T-helper 17 cell (primary cell): ENCODE measurements around the gene KY. TPM values are rescaled to one million over a fixed set of nuclear protein-coding genes. Genes with fewer than 3 reads are reported as not detected.
"Not testable (repeated sequence)": the region's sequence is repeated elsewhere in the genome, so short reads cannot be mapped to it uniquely, and the experiment has no call there.

ENCODE experiments used
- ATAC-seq: fragments of 150-1000 bp; cut with Tn5 transposase; 2 replicates; pipeline ENCODE4 v1.10.0; 2021; ENCODE audit warnings: mild to moderate bottlenecking, moderate library complexity
- DNase-seq, 3 donors: peaks; one replicate each; pipeline versions ENCODE4 v3.0.0 to v3.0.0-alpha.2; 2020 to 2021
- H3K9me3 ChIP-seq: one replicate; pipeline ENCODE4 v1.7.0; 2013; ENCODE audit warnings: low read length, mild to moderate bottlenecking; ENCODE audit not compliant: control insufficient read depth, poor library complexity, severe bottlenecking
- H3K27ac Mint-ChIP-seq: one replicate; pipeline ENCODE4 v1.8.0; 2022; ENCODE audit warnings: mild to moderate bottlenecking, moderate library complexity, mixed read lengths
- H3K27me3 Mint-ChIP-seq: one replicate; pipeline ENCODE4 v1.8.0; 2022; ENCODE audit warnings: mixed read lengths
- H3K36me3 Mint-ChIP-seq: one replicate; pipeline ENCODE4 v1.8.0; 2022; ENCODE audit warnings: low read depth, mixed read lengths
- H3K4me1 Mint-ChIP-seq: one replicate; pipeline ENCODE4 v1.8.0; 2022; ENCODE audit warnings: mild to moderate bottlenecking, mixed read lengths
- H3K4me3 Mint-ChIP-seq: one replicate; pipeline ENCODE4 v1.8.0; 2022; ENCODE audit warnings: mild to moderate bottlenecking, moderate library complexity, mixed read lengths
- total RNA-seq, 4 donors: library from RNA in 2 of 4; stranded (reverse) in 2 of 4; gene quantifications; one replicate each; pipeline ENCODE4 v1.2.3 and lab custom pipeline; 2022 to 2026

The KY gene
- total RNA-seq, 2 donors from 2014 or later, result not detected

- Mint-ChIP-seq H3K4me1 (peaks cover 2% of the 10 kb centered on the region), H3K36me3 (no peaks in the 10 kb centered on the region), H3K4me3 (no peak overlapping the region), H3K27me3 (peaks cover 15% of the 10 kb centered on the region), H3K27ac (no peak overlapping the region)
- no peaks in the 10 kb centered on the region for H3K9me3 ChIP-seq
- DNase-seq, result no peak
- ATAC-seq, result no peak
These were observed 58.0 kb downstream of the KY start for GRCh38 chr3:134592806-134593205.

- Mint-ChIP-seq H3K27ac (no peak overlapping the region), H3K27me3 (peaks cover 6% of the 10 kb centered on the region), H3K36me3 (no peaks in the 10 kb centered on the region), H3K4me1 (no peaks in the 10 kb centered on the region), H3K4me3 (no peak overlapping the region)
- ATAC-seq, result no peak
- H3K9me3 ChIP-seq, result no peaks in the 10 kb centered on the region
- DNase-seq, result no peak
These were observed 60.1 kb downstream of the KY start for GRCh38 chr3:134590766-134591165.

- ATAC-seq (no peak), DNase-seq (no peak)
- Mint-ChIP-seq H3K27ac (no peak overlapping the region), H3K36me3 (peaks cover 2% of the 10 kb centered on the region), H3K27me3 (no peaks in the 10 kb centered on the region), H3K4me1 (no peaks in the 10 kb centered on the region), H3K4me3 (no peak overlapping the region)
- no peaks in the 10 kb centered on the region for H3K9me3 ChIP-seq
These were observed 71.6 kb downstream of the KY start for GRCh38 chr3:134579141-134579665.

GRCh38 chr3:134576831-134577230 lies 74.0 kb downstream of the KY start:
- Mint-ChIP-seq H3K27me3 (no peaks in the 10 kb centered on the region), H3K4me3 (no peak overlapping the region), H3K36me3 (peaks cover 2% of the 10 kb centered on the region), H3K4me1 (no peaks in the 10 kb centered on the region), H3K27ac (no peak overlapping the region)
- DNase-seq (no peak), ATAC-seq (no peak)
- H3K9me3 ChIP-seq, result no peaks in the 10 kb centered on the region

GRCh38 chr3:134576426-134576825 lies 74.4 kb downstream of the KY start:
- Mint-ChIP-seq H3K4me1 (no peaks in the 10 kb centered on the region), H3K4me3 (no peak overlapping the region), H3K27me3 (no peaks in the 10 kb centered on the region), H3K27ac (no peak overlapping the region), H3K36me3 (peaks cover 2% of the 10 kb centered on the region)
- H3K9me3 ChIP-seq, result no peaks in the 10 kb centered on the region
- ATAC-seq (no peak), DNase-seq (no peak)

GRCh38 chr3:134569899-134570298 lies 80.9 kb downstream of the KY start:
- H3K27me3 Mint-ChIP-seq, ATAC-seq, DNase-seq, H3K4me1 Mint-ChIP-seq, H3K36me3 Mint-ChIP-seq, H3K27ac Mint-ChIP-seq, H3K4me3 Mint-ChIP-seq, H3K9me3 ChIP-seq: not testable (repeated sequence)

- no peaks in the 10 kb centered on the region for H3K9me3 ChIP-seq
- no peak for ATAC-seq
- H3K4me1 Mint-ChIP-seq, result no peaks in the 10 kb centered on the region
- no peak overlapping the region for H3K4me3 Mint-ChIP-seq
- H3K27ac Mint-ChIP-seq, result no peak overlapping the region
- DNase-seq, result no peak
- no peaks in the 10 kb centered on the region for H3K27me3 Mint-ChIP-seq
- peaks cover under 1% of the 10 kb centered on the region for H3K36me3 Mint-ChIP-seq
These were observed 82.0 kb downstream of the KY start for GRCh38 chr3:134568790-134569189.

GRCh38 chr3:134567605-134568004 lies 83.2 kb downstream of the KY start:
- no peaks in the 10 kb centered on the region for H3K4me1 Mint-ChIP-seq

GRCh38 chr3:134564991-134565390 lies 85.8 kb downstream of the KY start:
- H3K27me3 Mint-ChIP-seq, result no peaks in the 10 kb centered on the region
- DNase-seq, result no peak
- ATAC-seq, result no peak
- no peak overlapping the region for H3K4me3 Mint-ChIP-seq
- H3K27ac Mint-ChIP-seq, result no peak overlapping the region
- no peaks in the 10 kb centered on the region for H3K9me3 ChIP-seq
- H3K4me1 Mint-ChIP-seq, result no peaks in the 10 kb centered on the region
- peaks cover 11% of the 10 kb centered on the region for H3K36me3 Mint-ChIP-seq

More at GRCh38 chr3:134567605-134568004, 83.2 kb downstream of the KY start:
- H3K36me3 Mint-ChIP-seq, result peaks cover 2% of the 10 kb centered on the region
- H3K4me3 Mint-ChIP-seq, result no peak overlapping the region
- H3K27me3 Mint-ChIP-seq, result no peaks in the 10 kb centered on the region
- no peak overlapping the region for H3K27ac Mint-ChIP-seq
- DNase-seq (no peak), ATAC-seq (no peak)
- H3K9me3 ChIP-seq, result no peaks in the 10 kb centered on the region

GRCh38 chr3:134563601-134564000 lies 87.2 kb downstream of the KY start:
- ATAC-seq (no peak), DNase-seq (no peak)
- no peaks in the 10 kb centered on the region for H3K9me3 ChIP-seq
- Mint-ChIP-seq H3K4me1 (no peaks in the 10 kb centered on the region), H3K27me3 (no peaks in the 10 kb centered on the region), H3K36me3 (peaks cover 18% of the 10 kb centered on the region), H3K4me3 (no peak overlapping the region), H3K27ac (no peak overlapping the region)

GRCh38 chr3:134562055-134562454 lies 88.8 kb downstream of the KY start:
- no peak overlapping the region for H3K27ac Mint-ChIP-seq
- no peaks in the 10 kb centered on the region for H3K27me3 Mint-ChIP-seq
- H3K9me3 ChIP-seq, result no peaks in the 10 kb centered on the region
- ATAC-seq (no peak), DNase-seq (no peak)
- H3K4me1 Mint-ChIP-seq, result no peaks in the 10 kb centered on the region
- H3K36me3 Mint-ChIP-seq, result peaks cover 20% of the 10 kb centered on the region
- no peak overlapping the region for H3K4me3 Mint-ChIP-seq

GRCh38 chr3:134559591-134559990 lies 91.2 kb downstream of the KY start:
- ATAC-seq (no peak), DNase-seq (no peak)
- no peaks in the 10 kb centered on the region for H3K9me3 ChIP-seq
- H3K27me3 Mint-ChIP-seq, result no peaks in the 10 kb centered on the region
- H3K36me3 Mint-ChIP-seq, result peaks cover 20% of the 10 kb centered on the region
- no peak overlapping the region for H3K4me3 Mint-ChIP-seq
- H3K4me1 Mint-ChIP-seq, result no peaks in the 10 kb centered on the region
- H3K27ac Mint-ChIP-seq, result no peak overlapping the region
